IMR-90 (cell line): ENCODE results near the gene CMTR1. TPM values are rescaled to one million over a fixed set of nuclear protein-coding genes. Genes with fewer than 3 reads are reported as not detected.

ENCODE experiments used
- ATAC-seq: fragments of 200-7000 bp; cut with Tn5 transposase; 2 replicates; pipeline ENCODE4 v1.9.1; 2020; ENCODE audit warnings: low read depth, mild to moderate bottlenecking, moderate library complexity
- BruUV-seq: library from RNA; stranded (reverse); fragments of 400-500 nt; replicated peaks from 2 replicates; lab custom pipeline; 2021; lab: Mats Ljungman, UMichigan
- CTCF ChIA-PET: fragments of 300-600 bp; formaldehyde crosslinking; extraction: SDS; loops from one replicate; lab custom pipeline; 2021; ENCODE audit warnings: antibody characterized with exemption; lab: Yijun Ruan, JAX
- POLR2A ChIA-PET: fragments of 300-600 bp; sonication (Branson Sonifier 250); formaldehyde crosslinking; loops from one replicate; lab custom pipeline; 2022; ENCODE audit warnings: antibody characterized with exemption; ENCODE audit not compliant: unreplicated experiment; lab: Charles Lee
- DNase-seq: peaks from one replicate; pipeline ENCODE4 v3.0.0; 2013
- H2AFZ ChIP-seq: replicated peaks from 2 replicates; pipeline ENCODE3; 2013; ENCODE audit warnings: low read length, mild to moderate bottlenecking; ENCODE audit not compliant: poor library complexity
- H2AK5ac ChIP-seq: 2 replicates; pipeline ENCODE4 v1.6.1; 2013; ENCODE audit warnings: low read depth, low read length, inconsistent platforms
- H2AK9ac ChIP-seq: replicated peaks from 2 replicates; pipeline ENCODE3; 2013; ENCODE audit warnings: mild to moderate bottlenecking, low read depth, low read length, moderate library complexity; ENCODE audit not compliant: poor library complexity
- H2BK120ac ChIP-seq: 2 replicates; pipeline ENCODE4 v1.6.1; 2013; ENCODE audit warnings: low read depth, low read length, inconsistent platforms
- H2BK15ac ChIP-seq: 3 replicates; pipeline ENCODE4 v1.6.1; 2013; ENCODE audit warnings: low read depth, low read length, inconsistent platforms
- H2BK20ac ChIP-seq: 2 replicates; pipeline ENCODE4 v1.6.1; 2013; ENCODE audit warnings: low read depth, mild to moderate bottlenecking, inconsistent platforms, low read length, moderate library complexity
- H2BK5ac ChIP-seq: 2 replicates; pipeline ENCODE4 v1.6.1; 2013; ENCODE audit warnings: mild to moderate bottlenecking, low read depth, low read length, inconsistent platforms; ENCODE audit not compliant: poor library complexity, severe bottlenecking
- H3K14ac ChIP-seq: replicated peaks from 2 replicates; pipeline ENCODE4 v1.6.1; 2013; ENCODE audit warnings: low read depth, low read length, inconsistent platforms
- H3K18ac ChIP-seq: 2 replicates; pipeline ENCODE4 v1.6.1; 2013; ENCODE audit warnings: low read depth, low read length, control low read depth
- H3K23ac ChIP-seq: 2 replicates; pipeline ENCODE4 v1.6.1; 2013; ENCODE audit warnings: low read depth, low read length, inconsistent platforms
- H3K27ac ChIP-seq: 2 replicates; pipeline ENCODE4 v1.5.1; 2013; ENCODE audit warnings: mild to moderate bottlenecking, control low read depth, low read length; ENCODE audit not compliant: insufficient read depth
- H3K27me3 ChIP-seq: 2 replicates; pipeline ENCODE4 v1.6.1; 2013; ENCODE audit warnings: low read length; ENCODE audit not compliant: control insufficient read depth, insufficient read depth
- H3K36me3 ChIP-seq: 2 replicates; pipeline ENCODE4 v1.6.1; 2013; ENCODE audit warnings: low read length, mixed read lengths; ENCODE audit not compliant: control insufficient read depth, insufficient read depth
- H3K4ac ChIP-seq: 2 replicates; pipeline ENCODE4 v1.6.1; 2013; ENCODE audit warnings: low read depth, low read length, inconsistent platforms
- H3K4me1 ChIP-seq: 2 replicates; pipeline ENCODE4 v1.6.1; 2013; ENCODE audit warnings: low read length, mixed read lengths; ENCODE audit not compliant: control insufficient read depth, insufficient read depth
- H3K4me2 ChIP-seq: 2 replicates; pipeline ENCODE4 v1.6.1; 2013; ENCODE audit warnings: low read depth, mild to moderate bottlenecking, control low read depth, low read length, moderate library complexity
- H3K4me3 ChIP-seq: 2 replicates; pipeline ENCODE4 v1.5.1; 2013; ENCODE audit warnings: low read depth, mild to moderate bottlenecking, control low read depth, low read length, moderate library complexity; ENCODE audit not compliant: insufficient read depth
- H3K56ac ChIP-seq: 2 replicates; pipeline ENCODE4 v1.6.1; 2013; ENCODE audit warnings: low read length, inconsistent platforms; ENCODE audit not compliant: insufficient read depth; ENCODE audit errors: extremely low read depth
- H3K79me1 ChIP-seq, 2 experiments: 2 replicates each; pipeline ENCODE4 v1.6.1; 2013; ENCODE audit warnings: low read length in 2 of 2, inconsistent platforms in 1 of 2, low read depth in 1 of 2
- H3K9ac ChIP-seq: 2 replicates; pipeline ENCODE4 v1.6.1; 2013; ENCODE audit warnings: low read depth, low read length, control low read depth
- H3K9me1 ChIP-seq: 2 replicates; pipeline ENCODE4 v1.6.1; 2013; ENCODE audit warnings: low read length, inconsistent platforms; ENCODE audit not compliant: insufficient read depth
- H3K9me3 ChIP-seq: 2 replicates; pipeline ENCODE4 v1.6.1; 2013; ENCODE audit warnings: low read length; ENCODE audit not compliant: control insufficient read depth, insufficient read depth
- H4K20me1 ChIP-seq: 2 replicates; pipeline ENCODE4 v1.6.1; 2013; ENCODE audit warnings: low read length, inconsistent platforms; ENCODE audit not compliant: insufficient read depth
- H4K5ac ChIP-seq: 2 replicates; pipeline ENCODE4 v1.6.1; 2013; ENCODE audit warnings: mild to moderate bottlenecking, low read depth, low read length, control low read depth
- H4K8ac ChIP-seq, 2 experiments: 2 replicates each; pipeline ENCODE4 v1.6.1; 2013; ENCODE audit warnings: low read depth in 2 of 2, low read length in 2 of 2, control low read depth in 1 of 2, inconsistent platforms in 1 of 2
- H4K91ac ChIP-seq: 2 replicates; pipeline ENCODE4 v1.6.1; 2013; ENCODE audit warnings: low read depth, low read length, inconsistent platforms; ENCODE audit not compliant: insufficient read depth
- RCOR1 ChIP-seq: IDR thresholded peaks from 2 replicates; pipeline ENCODE4 v1.6.1; 2012; ENCODE audit warnings: mild to moderate bottlenecking, low read length, improper control_type of control experiment; ENCODE audit not compliant: insufficient replicate concordance
- WGBS, 2 experiments: methylation state at CpG; one replicate each; pipeline versions ENCODE4 v1.1.5 to v1.1.7; 2013; ENCODE audit warnings: missing lambda C conversion rate in 2 of 2; ENCODE audit not compliant: insufficient read length in 1 of 2; ENCODE audit errors: extremely low coverage in 2 of 2; 5-methylcytosine and 5-hydroxymethylcytosine counted together
- dilution Hi-C: fragments of 300-500 bp; cut with HindIII; formaldehyde crosslinking; loops from one replicate; pipeline ENCODE4 v1.14.3; 2018; ENCODE audit warnings: low sequenced_read_pairs; ENCODE audit not compliant: unreplicated experiment
- in situ Hi-C: fragments of 300-500 bp; cut with MboI; formaldehyde crosslinking; loops from 3 replicates; pipeline ENCODE4 v1.14.3; 2019; ENCODE audit warnings: low sequenced_read_pairs, inconsistent platforms, mixed read lengths
- intact Hi-C: fragments of 100-400 bp; cut with micrococcal nuclease; formaldehyde crosslinking; loops from 2 replicates; pipeline ENCODE4 v1.10.0; 2022
- polyA plus RNA-seq, 3 experiments: library from polyadenylated mRNA; depleted of rRNA; stranded (reverse); fragments of >200 nt; gene quantifications; 2 replicates each; pipeline ENCODE4 v1.2.3, GENCODE V29; 2012; ENCODE audit warnings: low replicate concordance in 1 of 3
- total RNA-seq: library from RNA; depleted of rRNA; stranded (reverse); fragments of >200 nt; gene quantifications from 2 replicates; pipeline ENCODE4 v1.2.3, GENCODE V29; 2012

The CMTR1 gene
- total and polyA plus RNA-seq, 2 of the 4 experiments (the other 2 are of a cell fraction): 22.6 to 30.1 TPM

GRCh38 chr6:37456816-37457560, 24.0 kb downstream of the CMTR1 start:
- intact Hi-C loops: no loop called here
- peak; percentile 78 for ATAC-seq

More at GRCh38 chr6:37456816-37457560, 24.0 kb downstream of the CMTR1 start:
- no CpG with 5 or more reads among the region's 6 CpGs for WGBS, 2 experiments
- TF ChIP-seq RCOR1: no peak
- H2AFZ ChIP-seq: peak overlapping the region; percentile 2
- peak overlapping the region; percentile 45 for H3K14ac ChIP-seq
- CTCF ChIA-PET: interaction anchor here (0.7 to 0.8 kb wide), 2 partner anchors 131 to 414 kb away, joined by 3 to 8 read pairs; no protein-coding TSS in a partner anchor
- POLR2A ChIA-PET: no interaction called here
- H3K4me1 ChIP-seq: peaks cover 7% of the 10 kb centered on the region
- H2BK120ac ChIP-seq: peak overlapping the region; percentile 72
- H4K8ac ChIP-seq: peak overlapping the region; percentile 31 to 68; a peak in 2 of 4 replicates
- dilution Hi-C loops: no loop called here
- peaks cover 7% of the 10 kb centered on the region; the same call in 1 of the 2 replicates for H3K9me1 ChIP-seq
- peak overlapping the region; percentile 53 for H2AK9ac ChIP-seq
- H4K5ac ChIP-seq: peak overlapping the region; percentile 19; the same call in 1 of the 2 replicates
- peaks cover 34% of the 10 kb centered on the region for H3K36me3 ChIP-seq
- peak overlapping the region; percentile 72; the same call in 1 of the 2 replicates for H2AK5ac ChIP-seq
- BruUV-seq: no TSS peak
- peak overlapping the region; percentile 25; the same call in 1 of the 2 replicates for H3K56ac ChIP-seq
- no peaks in the 10 kb centered on the region for H4K20me1 ChIP-seq
- H2BK15ac ChIP-seq: peak overlapping the region; percentile 38; the same call in 2 of the 3 replicates
- no peaks in the 10 kb centered on the region for H3K9me3 ChIP-seq
- no peaks in the 10 kb centered on the region for H3K27me3 ChIP-seq
- H3K18ac ChIP-seq: peak overlapping the region; percentile 13; the same call in 1 of the 2 replicates
- in situ Hi-C loops: no loop called here
- peak overlapping the region; percentile 65 for H4K91ac ChIP-seq
- H3K4me2 ChIP-seq: no peak overlapping the region
- peak overlapping the region; percentile 72 for H2BK20ac ChIP-seq
- DNase-seq: peak; percentile 82
- H3K4ac ChIP-seq: peak overlapping the region; percentile 81
- peaks cover 7 to 23% of the 10 kb centered on the region in 2 experiments for H3K79me1 ChIP-seq
- H3K27ac ChIP-seq: peak overlapping the region; percentile 48; the same call in 1 of the 2 replicates
- peak overlapping the region; percentile 52; the same call in 1 of the 2 replicates for H3K23ac ChIP-seq
- peak overlapping the region; percentile 53 for H2BK5ac ChIP-seq
- no peak overlapping the region for H3K9ac ChIP-seq
- H3K4me3 ChIP-seq: no peak overlapping the region
